ENCODE measurements around the gene CAVIN1. TPM values are rescaled to one million over a fixed set of nuclear protein-coding genes. Genes with fewer than 3 reads are reported as not detected.
"Not testable (repeated sequence)": the region's sequence is repeated elsewhere in the genome, so short reads cannot be mapped to it uniquely, and the experiment has no call there.

The CAVIN1 gene
- total RNA-seq, 1 donor from 2014 or later, result 205 TPM

- TF ChIP-seq CTCF (IDR thresholded peaks at IDR 0.05; ENCODE audit: borderline replicate concordance), result peak; percentile 33
- H3K36me3 ChIP-seq, result peaks cover 34% of the 10 kb centered on the region
- intact Hi-C loops (cut with micrococcal nuclease), result no loop called here
- H3K27me3 ChIP-seq (ENCODE audit: low read depth), result no peaks in the 10 kb centered on the region
- H3K4me1 ChIP-seq, result peaks cover 53% of the 10 kb centered on the region
- no peaks in the 10 kb centered on the region for H3K9me3 ChIP-seq (replicated peaks)
- DNase-seq, result peak; percentile 46
- H3K27ac ChIP-seq (replicated peaks), result peak overlapping the region; percentile 91
- H3K4me3 ChIP-seq, result peak overlapping the region; percentile 81
Measured at GRCh38 chr17:42459256-42459800, 36.3 kb upstream of the CAVIN1 start.

DNA sequence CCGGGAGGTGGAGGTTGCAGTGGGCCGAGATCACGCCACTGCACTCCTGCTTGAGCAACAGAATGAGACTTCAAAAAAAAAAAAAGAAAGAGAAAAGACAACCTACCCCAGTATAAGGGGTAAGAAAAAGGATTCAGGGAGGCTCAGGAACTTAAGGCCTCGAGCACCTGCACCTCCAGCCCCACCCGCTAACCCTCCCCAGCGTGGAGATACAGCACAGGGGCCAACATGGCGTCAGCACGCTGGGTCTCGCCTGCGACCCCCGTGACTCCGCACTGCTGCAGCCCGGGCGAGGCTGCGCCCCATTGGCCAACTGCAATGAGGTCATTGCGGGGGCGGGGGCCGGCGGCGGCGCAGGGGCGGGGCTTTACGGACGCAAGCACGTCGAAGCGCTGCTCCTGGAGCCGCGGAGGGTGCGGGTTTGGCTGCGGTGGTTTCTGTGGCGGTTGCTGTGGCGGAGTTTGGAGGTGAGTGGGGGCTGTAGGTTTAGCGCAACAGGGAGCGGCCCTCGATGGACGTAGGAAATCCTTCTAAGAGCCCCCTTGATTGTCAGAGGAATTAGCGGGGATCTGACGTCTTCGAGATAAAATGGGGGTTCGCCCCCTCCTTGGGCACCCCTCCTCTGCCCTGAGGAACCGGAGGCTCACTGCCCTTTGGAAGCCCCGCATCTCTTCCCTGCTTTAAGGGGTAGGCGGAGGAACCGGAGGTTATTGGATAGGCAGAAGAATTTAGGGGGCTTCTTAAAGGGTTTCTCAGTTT is 35.6 kb upstream of the CAVIN1 start, which contains the start of gene ATP6V0A1:
TSS of gene ATP6V0A1 (plus strand) at position 382 of the 759 bp plus-strand sequence. CDS start 2,017 bp downstream, outside the sequence.
- Histone ChIP-seq H3K9me3 (replicated peaks) (no peaks in the 10 kb centered on the region), H3K27ac (replicated peaks) (peak within 1 kb of the TSS; percentile 91), H3K27me3 (ENCODE audit: low read depth) (no peaks in the 10 kb centered on the region), H3K4me1 (peaks cover 53% of the 10 kb centered on the region), H3K4me3 (peak within 1 kb of the TSS; percentile 81), H3K36me3 (peaks cover 28% of the 10 kb centered on the region)
- intact Hi-C loops (cut with micrococcal nuclease), result no loop called here
- no peak for TF ChIP-seq CTCF (IDR thresholded peaks at IDR 0.05; ENCODE audit: borderline replicate concordance)
- DNase-seq, result peak; percentile 97

- intact Hi-C loops (cut with micrococcal nuclease), result no loop called here
- Histone ChIP-seq H3K27ac (replicated peaks) (peak overlapping the region; percentile 91), H3K4me3 (no peak overlapping the region), H3K4me1 (peaks cover 53% of the 10 kb centered on the region), H3K36me3 (peaks cover 14% of the 10 kb centered on the region), H3K9me3 (replicated peaks) (no peaks in the 10 kb centered on the region), H3K27me3 (ENCODE audit: low read depth) (no peaks in the 10 kb centered on the region)
- no peak for TF ChIP-seq CTCF (IDR thresholded peaks at IDR 0.05; ENCODE audit: borderline replicate concordance)
- DNase-seq, result no peak
Measured at GRCh38 chr17:42457107-42457792, 34.2 kb upstream of the CAVIN1 start.

GRCh38 chr17:42456223-42457106 is 33.4 kb upstream of the CAVIN1 start:
- intact Hi-C loops (cut with micrococcal nuclease), result no loop called here
- DNase-seq, result no peak

DNA sequence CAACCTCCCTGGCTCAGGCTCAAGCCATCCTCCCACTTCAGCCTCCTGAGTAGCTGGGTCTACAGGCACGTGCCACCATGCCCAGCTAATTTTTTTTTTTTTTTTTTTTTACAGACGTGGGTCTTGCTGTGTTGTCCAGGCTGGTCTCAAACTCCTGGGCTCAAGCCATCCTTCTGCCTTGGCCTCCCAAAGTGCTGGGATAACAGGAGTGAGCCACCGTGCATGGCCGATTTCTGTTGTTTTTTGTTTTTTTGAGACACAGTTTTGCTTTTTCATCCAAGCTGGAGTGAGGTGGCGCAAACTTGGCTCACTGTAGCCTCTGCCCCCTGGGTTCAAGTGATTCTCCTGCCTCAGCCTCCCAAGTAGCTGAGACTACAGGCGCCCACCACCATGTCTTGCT is 31.9 kb upstream of the CAVIN1 start:
- H3K27me3 ChIP-seq (ENCODE audit: low read depth); DNase-seq; intact Hi-C loops (cut with micrococcal nuclease); H3K27ac ChIP-seq (replicated peaks); H3K4me3 ChIP-seq; H3K36me3 ChIP-seq; H3K9me3 ChIP-seq (replicated peaks): not testable (repeated sequence)
- H3K4me1 ChIP-seq, result peaks cover 38% of the 10 kb centered on the region

More at GRCh38 chr17:42456223-42457106, 33.4 kb upstream of the CAVIN1 start:
- no peak for TF ChIP-seq CTCF (IDR thresholded peaks at IDR 0.05; ENCODE audit: borderline replicate concordance)
- Histone ChIP-seq H3K9me3 (replicated peaks) (no peaks in the 10 kb centered on the region), H3K4me1 (peaks cover 53% of the 10 kb centered on the region), H3K4me3 (peak overlapping the region; percentile 29), H3K36me3 (peaks cover 7% of the 10 kb centered on the region), H3K27ac (replicated peaks) (peak overlapping the region; percentile 91), H3K27me3 (ENCODE audit: low read depth) (no peaks in the 10 kb centered on the region)
